HG03196 (cell line): Measurements from ENCODE around the gene ANO1.

Experiments used
- ATAC-seq: cut with Tn5 transposase; IDR thresholded peaks from one replicate; pipeline ENCODE4 v1.9.1; 2021; ENCODE audit not compliant: unreplicated experiment

The ANO1 gene

GRCh38 chr11:70133771-70134335 is 55.7 kb downstream of the ANO1 start:
- ATAC-seq, result no peak

- ATAC-seq, result no peak
Observed at GRCh38 chr11:70134490-70134889, 56.4 kb downstream of the ANO1 start.

GRCh38 chr11:70135142-70135541 is 57.0 kb downstream of the ANO1 start:
- no peak for ATAC-seq

- no peak for ATAC-seq
Observed at GRCh38 chr11:70135625-70136059, 57.5 kb downstream of the ANO1 start.

- ATAC-seq, result no peak
Observed at GRCh38 chr11:70137383-70137782, 59.3 kb downstream of the ANO1 start.

GRCh38 chr11:70138403-70138802 is 60.3 kb downstream of the ANO1 start:
- ATAC-seq, result no peak

GRCh38 chr11:70139785-70140410 is 61.8 kb downstream of the ANO1 start:
- no peak for ATAC-seq

GRCh38 chr11:70140711-70141485 is 62.8 kb downstream of the ANO1 start:
- no peak for ATAC-seq

GRCh38 chr11:70141486-70142220 is 63.5 kb downstream of the ANO1 start:
- ATAC-seq, result no peak

- no peak for ATAC-seq
Observed at GRCh38 chr11:70142221-70142875, 64.2 kb downstream of the ANO1 start.

- no peak for ATAC-seq
Observed at GRCh38 chr11:70144262-70144661, 66.1 kb downstream of the ANO1 start.

- ATAC-seq, result no peak
Observed at GRCh38 chr11:70145071-70145470, 67.0 kb downstream of the ANO1 start.

- no peak for ATAC-seq
Observed at GRCh38 chr11:70145841-70146240, 67.7 kb downstream of the ANO1 start.

- ATAC-seq, result no peak
Observed at GRCh38 chr11:70146299-70146698, 68.2 kb downstream of the ANO1 start.

- ATAC-seq, result no peak
Observed at GRCh38 chr11:70146895-70147520, 68.9 kb downstream of the ANO1 start.

- ATAC-seq, result no peak
Observed at GRCh38 chr11:70147668-70148067, 69.6 kb downstream of the ANO1 start.

- no peak for ATAC-seq
Observed at GRCh38 chr11:70151671-70152070, 73.6 kb downstream of the ANO1 start.

GRCh38 chr11:70153133-70153727 is 75.1 kb downstream of the ANO1 start:
- no peak for ATAC-seq

GRCh38 chr11:70155386-70155785 is 77.3 kb downstream of the ANO1 start:
- ATAC-seq, result no peak
